Measurements from ENCODE around the gene FXYD1.

DNA sequence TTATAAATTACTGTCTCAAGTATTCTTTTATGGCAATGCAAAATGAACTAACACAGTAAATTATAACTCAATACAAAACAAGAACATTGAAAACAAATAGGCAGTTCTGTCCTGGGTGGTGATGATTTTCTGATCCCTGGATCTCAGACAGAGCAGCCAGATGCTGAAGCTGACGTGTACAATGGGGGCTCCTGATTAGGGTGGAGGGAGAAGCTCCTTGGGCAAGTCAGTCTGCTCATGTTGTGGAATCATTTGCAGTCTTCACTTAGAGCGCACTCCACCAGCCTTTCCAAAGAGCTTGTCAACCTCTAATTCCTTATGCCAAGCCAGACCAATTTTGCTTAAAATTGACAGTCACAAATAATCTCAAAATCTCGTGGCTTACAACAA, 37.6 kb downstream of the FXYD1 start:
- TF ChIP-seq, protein P1, sequence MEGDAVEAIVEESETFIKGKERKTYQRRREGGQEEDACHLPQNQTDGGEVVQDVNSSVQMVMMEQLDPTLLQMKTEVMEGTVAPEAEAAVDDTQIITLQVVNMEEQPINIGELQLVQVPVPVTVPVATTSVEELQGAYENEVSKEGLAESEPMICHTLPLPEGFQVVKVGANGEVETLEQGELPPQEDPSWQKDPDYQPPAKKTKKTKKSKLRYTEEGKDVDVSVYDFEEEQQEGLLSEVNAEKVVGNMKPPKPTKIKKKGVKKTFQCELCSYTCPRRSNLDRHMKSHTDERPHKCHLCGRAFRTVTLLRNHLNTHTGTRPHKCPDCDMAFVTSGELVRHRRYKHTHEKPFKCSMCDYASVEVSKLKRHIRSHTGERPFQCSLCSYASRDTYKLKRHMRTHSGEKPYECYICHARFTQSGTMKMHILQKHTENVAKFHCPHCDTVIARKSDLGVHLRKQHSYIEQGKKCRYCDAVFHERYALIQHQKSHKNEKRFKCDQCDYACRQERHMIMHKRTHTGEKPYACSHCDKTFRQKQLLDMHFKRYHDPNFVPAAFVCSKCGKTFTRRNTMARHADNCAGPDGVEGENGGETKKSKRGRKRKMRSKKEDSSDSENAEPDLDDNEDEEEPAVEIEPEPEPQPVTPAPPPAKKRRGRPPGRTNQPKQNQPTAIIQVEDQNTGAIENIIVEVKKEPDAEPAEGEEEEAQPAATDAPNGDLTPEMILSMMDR (conservative IDR thresholded peaks at IDR 0.05 in 1 of 2, IDR thresholded peaks at IDR 0.05 in 1 of 2; ENCODE audit: extremely low read depth in 1 of 2, insufficient read depth in 1 of 2, low read depth in 1 of 2, low read length in 2 of 2) = no peak
- no peak for TF ChIP-seq EZH2 (IDR thresholded peaks at IDR 0.05; ENCODE audit: borderline replicate concordance, low read length)
